HCT116 (cell line): ENCODE measurements around the gene ITSN1. TPM values are rescaled to one million over a fixed set of nuclear protein-coding genes. Genes with fewer than 3 reads are reported as not detected.

ENCODE experiments used
- ATAC-seq: fragments of 200-7000 bp; cut with Tn5 transposase; 2 replicates; pipeline ENCODE4 v1.9.1; 2020; ENCODE audit warnings: mild to moderate bottlenecking, moderate library complexity
- BruUV-seq: library from RNA; stranded (reverse); fragments of 400-500 nt; replicated peaks from 2 replicates; lab custom pipeline; 2021; lab: Mats Ljungman, UMichigan
- CTCF ChIA-PET: fragments of 300-600 bp; sonication (Branson Sonifier 250); formaldehyde crosslinking; loops from one replicate; lab custom pipeline; 2021; ENCODE audit warnings: antibody characterized with exemption; lab: Charles Lee
- POLR2A ChIA-PET: fragments of 300-600, 350-600 bp; sonication (Branson Sonifier 250); formaldehyde crosslinking; loops from one replicate; lab custom pipeline; 2021; ENCODE audit warnings: antibody characterized with exemption; lab: Charles Lee
- RAD21 ChIA-PET, 2 experiments: fragments of 300-600 bp; sonication (Branson Sonifier 250); formaldehyde crosslinking; loops; one replicate each; lab custom pipeline; 2023; ENCODE audit warnings: low total read pairs in 2 of 2; ENCODE audit not compliant: uncharacterized antibody in 2 of 2, unreplicated experiment in 2 of 2, low non-redundant PET in 1 of 2; lab: Charles Lee
- DNase-seq: peaks from one replicate; pipeline ENCODE4 v3.0.0-alpha.2; 2010; ENCODE audit warnings: low read depth, low spot score
- H2AFZ ChIP-seq: fragments of 200-600 bp; shearing (Covaris generic), sonication (generic); 2 replicates; pipeline ENCODE4 v1.6.1; 2017; ENCODE audit warnings: low read depth, mixed run types, mixed read lengths, antibody characterized with exemption, low read length; ENCODE audit not compliant: poor library complexity, severe bottlenecking
- H3K27ac ChIP-seq: 2 replicates; pipeline ENCODE4 v1.5.1; 2012; ENCODE audit warnings: low read depth, low read length
- H3K27me3 ChIP-seq: fragments of 200-600 bp; sonication (generic); 2 replicates; pipeline ENCODE4 v1.6.1; 2016; ENCODE audit warnings: mixed run types, low read length, mixed read lengths; ENCODE audit not compliant: insufficient read depth
- H3K36me3 ChIP-seq, 2 experiments: fragments of 200-500 bp in 1 of 2; fragments of 200-600 bp in 1 of 2; sonication (Bioruptor generic) in 1 of 2; sonication (generic) in 1 of 2; 2 replicates each; pipeline versions ENCODE4 v1.5.1 to v1.6.1; 2014 to 2016; ENCODE audit warnings: low read length in 2 of 2, inconsistent platforms in 1 of 2, mixed read lengths in 1 of 2, mixed run types in 1 of 2; ENCODE audit not compliant: insufficient read depth in 2 of 2, control insufficient read depth in 1 of 2
- H3K4me1 ChIP-seq, 2 experiments: fragments of 200-600 bp in 1 of 2; sonication (generic) in 1 of 2; 2 replicates each; pipeline versions ENCODE4 v1.5.1 to v1.6.1; 2012 to 2017; ENCODE audit warnings: low read length in 2 of 2, inconsistent platforms in 1 of 2, mild to moderate bottlenecking in 1 of 2, mixed read lengths in 1 of 2, mixed run types in 1 of 2, moderate library complexity in 1 of 2; ENCODE audit not compliant: insufficient read depth in 2 of 2, control insufficient read depth in 1 of 2
- H3K4me2 ChIP-seq: fragments of 200-600 bp; sonication (generic); 2 replicates; pipeline ENCODE4 v1.6.1; 2017; ENCODE audit warnings: mixed run types, low read length, mixed read lengths
- H3K4me3 ChIP-seq, 2 experiments: fragments of 200-600 bp in 1 of 2; sonication (generic) in 1 of 2; replicated peaks in 1 of 2; 2 replicates each; pipeline ENCODE4 v1.5.1; 2011 to 2016; ENCODE audit warnings: low read length in 2 of 2, control low read depth in 1 of 2, low read depth in 1 of 2, mild to moderate bottlenecking in 1 of 2, mixed read lengths in 1 of 2, mixed run types in 1 of 2
- H3K79me2 ChIP-seq: fragments of 200-600 bp; sonication (generic); 2 replicates; pipeline ENCODE4 v1.6.1; 2017; ENCODE audit warnings: mild to moderate bottlenecking, mixed run types, low read length, moderate library complexity, mixed read lengths; ENCODE audit not compliant: insufficient read depth
- H3K9ac ChIP-seq: fragments of 200-600 bp; sonication (generic); 2 replicates; pipeline ENCODE4 v1.6.1; 2016; ENCODE audit warnings: low read length, mixed read lengths
- H3K9me2 ChIP-seq: fragments of 200-600 bp; sonication (generic), shearing (Covaris generic); 2 replicates; pipeline ENCODE4 v1.6.1; 2017; ENCODE audit warnings: mixed run types, mild to moderate bottlenecking, moderate library complexity; ENCODE audit not compliant: insufficient read depth
- H3K9me3 ChIP-seq, 2 experiments: fragments of 200-500 bp in 1 of 2; fragments of 200-600 bp in 1 of 2; sonication (Bioruptor generic) in 1 of 2; sonication (generic) in 1 of 2; 2 replicates each; pipeline ENCODE4 v1.6.1; 2014 to 2017; ENCODE audit warnings: low read length in 2 of 2, mixed read lengths in 2 of 2, inconsistent platforms in 1 of 2, low read depth in 1 of 2, mild to moderate bottlenecking in 1 of 2, mixed run types in 1 of 2, moderate library complexity in 1 of 2; ENCODE audit not compliant: control insufficient read depth in 1 of 2, insufficient read depth in 1 of 2
- H4K20me1 ChIP-seq: fragments of 200-600 bp; sonication (generic), shearing (Covaris generic); 2 replicates; pipeline ENCODE4 v1.6.1; 2017; ENCODE audit warnings: mixed run types, mild to moderate bottlenecking, moderate library complexity; ENCODE audit not compliant: insufficient read depth
- CBX3 ChIP-seq: IDR thresholded peaks from 2 replicates; pipeline ENCODE4 v1.6.1; 2012; ENCODE audit warnings: low read depth
- CEBPB ChIP-seq: IDR thresholded peaks from 2 replicates; pipeline ENCODE4 v1.6.1; 2012; ENCODE audit warnings: low read depth
- ELF1 ChIP-seq: IDR thresholded peaks from 2 replicates; pipeline ENCODE4 v1.6.1; 2012; ENCODE audit warnings: low read depth, borderline replicate concordance
- EZH2 ChIP-seq: fragments of 200-600 bp; sonication (generic); IDR thresholded peaks from 2 replicates; pipeline ENCODE4 v1.6.1; 2017; ENCODE audit warnings: antibody characterized with exemption, mixed run types
- EZH2phosphoT487 ChIP-seq: fragments of 200-600 bp; IDR thresholded peaks from 2 replicates; pipeline ENCODE4 v1.6.1; 2018; ENCODE audit warnings: antibody characterized with exemption, borderline replicate concordance
- FOSL1 ChIP-seq: IDR thresholded peaks from 2 replicates; pipeline ENCODE4 v1.6.1; 2012; ENCODE audit warnings: low read depth
- JUND ChIP-seq: IDR thresholded peaks from 2 replicates; pipeline ENCODE4 v1.6.1; 2012
- MAX ChIP-seq: IDR thresholded peaks from 2 replicates; pipeline ENCODE4 v1.6.1; 2012
- POLR2A ChIP-seq: IDR thresholded peaks from 2 replicates; pipeline ENCODE4 v1.7.0; 2011; ENCODE audit warnings: borderline replicate concordance; ENCODE audit not compliant: insufficient read depth, insufficient read length; ENCODE audit errors: extremely low read depth
- POLR2AphosphoS5 ChIP-seq: IDR thresholded peaks from 2 replicates; pipeline ENCODE4 v1.6.1; 2011; ENCODE audit warnings: mild to moderate bottlenecking, low read depth, low read length, moderate library complexity
- SIN3A ChIP-seq: IDR thresholded peaks from 2 replicates; pipeline ENCODE4 v1.6.1; 2012; ENCODE audit warnings: low read depth
- SP1 ChIP-seq: IDR thresholded peaks from 2 replicates; pipeline ENCODE4 v1.6.1; 2012; ENCODE audit warnings: low read depth
- SRF ChIP-seq: IDR thresholded peaks from 2 replicates; pipeline ENCODE4 v1.6.1; 2012; ENCODE audit warnings: low read depth
- TCF7L2 ChIP-seq: IDR thresholded peaks from 2 replicates; pipeline ENCODE4 v1.7.0; 2011; ENCODE audit warnings: borderline replicate concordance, inconsistent platforms; ENCODE audit not compliant: insufficient read depth, insufficient read length; ENCODE audit errors: extremely low read depth
- YY1 ChIP-seq: IDR thresholded peaks from 2 replicates; pipeline ENCODE4 v1.6.1; 2011; ENCODE audit warnings: low read length, low read depth, moderate library complexity, mild to moderate bottlenecking; ENCODE audit not compliant: insufficient replicate concordance; ENCODE audit errors: extremely low read depth
- ZFX ChIP-seq: fragments of 450-650 bp; IDR thresholded peaks from 2 replicates; pipeline ENCODE4 v1.6.1; 2017
- ZNF274 ChIP-seq: fragments of 200-500 bp; sonication (Bioruptor generic); IDR thresholded peaks from 2 replicates; pipeline ENCODE4 v1.6.1; 2014; ENCODE audit warnings: mild to moderate bottlenecking, low read depth, low read length, inconsistent platforms
- intact Hi-C: fragments of 100-400 bp; cut with micrococcal nuclease; formaldehyde crosslinking; loops from 2 replicates; pipeline ENCODE4 v1.10.0; 2022
- total RNA-seq: library from RNA; stranded (reverse); gene quantifications from one replicate; pipeline ENCODE4 v1.2.1, GENCODE V29; 2021; ENCODE audit not compliant: unreplicated experiment
- TF ChIP-seq, protein P1 (sequence below), 3 experiments: fragments of 200-600 bp in 1 of 3; sonication (generic) in 1 of 3; IDR thresholded peaks in 2 of 3; conservative IDR thresholded peaks in 1 of 3; 2 replicates each; pipeline ENCODE4 v1.5.1; 2012 to 2017; ENCODE audit warnings: low read depth in 2 of 3, low read length in 2 of 3, antibody characterized with exemption in 1 of 3, borderline replicate concordance in 1 of 3, control low read depth in 1 of 3, mild to moderate bottlenecking in 1 of 3, mixed read lengths in 1 of 3, mixed run types in 1 of 3, moderate library complexity in 1 of 3; ENCODE audit not compliant: insufficient read depth in 1 of 3
- TF ChIP-seq, protein P2 (sequence below): IDR thresholded peaks from 2 replicates; pipeline ENCODE4 v1.6.1; 2011; ENCODE audit warnings: mild to moderate bottlenecking, low read length, moderate library complexity; ENCODE audit not compliant: insufficient replicate concordance; ENCODE audit errors: extremely low read depth
- TF ChIP-seq, protein P3 (sequence below): IDR thresholded peaks from 2 replicates; pipeline ENCODE4 v1.6.1; 2012; ENCODE audit warnings: low read depth

The ITSN1 gene
- total RNA-seq, 1 experiment from 2014 or later, result 25.8 TPM

DNA sequence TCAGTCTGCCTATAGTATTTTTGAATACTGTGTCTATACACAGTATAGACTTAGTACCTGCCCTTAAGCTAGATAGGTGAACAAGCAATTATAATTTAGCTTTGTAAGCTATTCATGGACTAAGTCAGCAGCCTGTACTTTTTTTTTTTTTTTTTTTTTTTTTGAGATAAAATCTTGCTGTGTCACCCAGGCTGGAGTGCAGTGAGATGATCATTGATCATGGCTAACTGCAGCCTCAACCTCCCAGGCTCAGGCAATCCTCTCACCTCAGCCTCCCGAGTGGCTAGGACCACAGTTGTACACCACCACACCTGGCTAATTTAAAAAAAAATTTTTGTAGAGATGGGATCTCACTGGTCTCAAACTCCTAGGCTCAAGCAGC is 17.3 kb downstream of the ITSN1 start:
- peaks cover 80% of the 10 kb centered on the region for H3K79me2 ChIP-seq
- no peaks in the 10 kb centered on the region for H3K9me2 ChIP-seq
- ChIA-PET RAD21 (no interaction called here), POLR2A (no interaction called here), CTCF (no interaction called here)
- no TSS peak for BruUV-seq
- DNase-seq (no peak), ATAC-seq (no peak)
- H4K20me1 ChIP-seq, result no peaks in the 10 kb centered on the region
- H2AFZ ChIP-seq, result no peak overlapping the region
- no peak overlapping the region for H3K4me3 ChIP-seq
- TF ChIP-seq POLR2A, result no peak
- TF ChIP-seq SP1, result no peak
- no peak for TF ChIP-seq EZH2phosphoT487
- no peak for TF ChIP-seq SRF
- TF ChIP-seq, protein P1, sequence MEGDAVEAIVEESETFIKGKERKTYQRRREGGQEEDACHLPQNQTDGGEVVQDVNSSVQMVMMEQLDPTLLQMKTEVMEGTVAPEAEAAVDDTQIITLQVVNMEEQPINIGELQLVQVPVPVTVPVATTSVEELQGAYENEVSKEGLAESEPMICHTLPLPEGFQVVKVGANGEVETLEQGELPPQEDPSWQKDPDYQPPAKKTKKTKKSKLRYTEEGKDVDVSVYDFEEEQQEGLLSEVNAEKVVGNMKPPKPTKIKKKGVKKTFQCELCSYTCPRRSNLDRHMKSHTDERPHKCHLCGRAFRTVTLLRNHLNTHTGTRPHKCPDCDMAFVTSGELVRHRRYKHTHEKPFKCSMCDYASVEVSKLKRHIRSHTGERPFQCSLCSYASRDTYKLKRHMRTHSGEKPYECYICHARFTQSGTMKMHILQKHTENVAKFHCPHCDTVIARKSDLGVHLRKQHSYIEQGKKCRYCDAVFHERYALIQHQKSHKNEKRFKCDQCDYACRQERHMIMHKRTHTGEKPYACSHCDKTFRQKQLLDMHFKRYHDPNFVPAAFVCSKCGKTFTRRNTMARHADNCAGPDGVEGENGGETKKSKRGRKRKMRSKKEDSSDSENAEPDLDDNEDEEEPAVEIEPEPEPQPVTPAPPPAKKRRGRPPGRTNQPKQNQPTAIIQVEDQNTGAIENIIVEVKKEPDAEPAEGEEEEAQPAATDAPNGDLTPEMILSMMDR (IDR thresholded peaks at IDR 0.05 in 2 of 3, conservative IDR thresholded peaks at IDR 0.05 in 1 of 3; ENCODE audit: borderline replicate concordance in 1 of 3, insufficient read depth in 1 of 3, low read depth in 2 of 3, low read length in 2 of 3), result no peak
- no peak for TF ChIP-seq ELF1
- TF ChIP-seq, protein P2, sequence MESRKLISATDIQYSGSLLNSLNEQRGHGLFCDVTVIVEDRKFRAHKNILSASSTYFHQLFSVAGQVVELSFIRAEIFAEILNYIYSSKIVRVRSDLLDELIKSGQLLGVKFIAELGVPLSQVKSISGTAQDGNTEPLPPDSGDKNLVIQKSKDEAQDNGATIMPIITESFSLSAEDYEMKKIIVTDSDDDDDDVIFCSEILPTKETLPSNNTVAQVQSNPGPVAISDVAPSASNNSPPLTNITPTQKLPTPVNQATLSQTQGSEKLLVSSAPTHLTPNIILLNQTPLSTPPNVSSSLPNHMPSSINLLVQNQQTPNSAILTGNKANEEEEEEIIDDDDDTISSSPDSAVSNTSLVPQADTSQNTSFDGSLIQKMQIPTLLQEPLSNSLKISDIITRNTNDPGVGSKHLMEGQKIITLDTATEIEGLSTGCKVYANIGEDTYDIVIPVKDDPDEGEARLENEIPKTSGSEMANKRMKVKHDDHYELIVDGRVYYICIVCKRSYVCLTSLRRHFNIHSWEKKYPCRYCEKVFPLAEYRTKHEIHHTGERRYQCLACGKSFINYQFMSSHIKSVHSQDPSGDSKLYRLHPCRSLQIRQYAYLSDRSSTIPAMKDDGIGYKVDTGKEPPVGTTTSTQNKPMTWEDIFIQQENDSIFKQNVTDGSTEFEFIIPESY, result no peak
- no peak for TF ChIP-seq SIN3A
- no peak for TF ChIP-seq FOSL1
- no peak for TF ChIP-seq ZFX
- TF ChIP-seq CEBPB, result no peak
- TF ChIP-seq EZH2, result no peak
- no peak for TF ChIP-seq TCF7L2
- TF ChIP-seq POLR2AphosphoS5, result no peak
- no peak for TF ChIP-seq YY1
- TF ChIP-seq, protein P3, sequence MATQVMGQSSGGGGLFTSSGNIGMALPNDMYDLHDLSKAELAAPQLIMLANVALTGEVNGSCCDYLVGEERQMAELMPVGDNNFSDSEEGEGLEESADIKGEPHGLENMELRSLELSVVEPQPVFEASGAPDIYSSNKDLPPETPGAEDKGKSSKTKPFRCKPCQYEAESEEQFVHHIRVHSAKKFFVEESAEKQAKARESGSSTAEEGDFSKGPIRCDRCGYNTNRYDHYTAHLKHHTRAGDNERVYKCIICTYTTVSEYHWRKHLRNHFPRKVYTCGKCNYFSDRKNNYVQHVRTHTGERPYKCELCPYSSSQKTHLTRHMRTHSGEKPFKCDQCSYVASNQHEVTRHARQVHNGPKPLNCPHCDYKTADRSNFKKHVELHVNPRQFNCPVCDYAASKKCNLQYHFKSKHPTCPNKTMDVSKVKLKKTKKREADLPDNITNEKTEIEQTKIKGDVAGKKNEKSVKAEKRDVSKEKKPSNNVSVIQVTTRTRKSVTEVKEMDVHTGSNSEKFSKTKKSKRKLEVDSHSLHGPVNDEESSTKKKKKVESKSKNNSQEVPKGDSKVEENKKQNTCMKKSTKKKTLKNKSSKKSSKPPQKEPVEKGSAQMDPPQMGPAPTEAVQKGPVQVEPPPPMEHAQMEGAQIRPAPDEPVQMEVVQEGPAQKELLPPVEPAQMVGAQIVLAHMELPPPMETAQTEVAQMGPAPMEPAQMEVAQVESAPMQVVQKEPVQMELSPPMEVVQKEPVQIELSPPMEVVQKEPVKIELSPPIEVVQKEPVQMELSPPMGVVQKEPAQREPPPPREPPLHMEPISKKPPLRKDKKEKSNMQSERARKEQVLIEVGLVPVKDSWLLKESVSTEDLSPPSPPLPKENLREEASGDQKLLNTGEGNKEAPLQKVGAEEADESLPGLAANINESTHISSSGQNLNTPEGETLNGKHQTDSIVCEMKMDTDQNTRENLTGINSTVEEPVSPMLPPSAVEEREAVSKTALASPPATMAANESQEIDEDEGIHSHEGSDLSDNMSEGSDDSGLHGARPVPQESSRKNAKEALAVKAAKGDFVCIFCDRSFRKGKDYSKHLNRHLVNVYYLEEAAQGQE, result no peak
- TF ChIP-seq ZNF274, result no peak
- no peak for TF ChIP-seq CBX3
- TF ChIP-seq MAX, result no peak
- no peak for TF ChIP-seq JUND
- H3K9ac ChIP-seq, result no peak overlapping the region
- H3K36me3 ChIP-seq, result no peaks in the 10 kb centered on the region
- H3K27me3 ChIP-seq, result no peaks in the 10 kb centered on the region
- no peak overlapping the region for H3K4me2 ChIP-seq
- peaks cover 26 to 42% of the 10 kb centered on the region in 2 experiments for H3K4me1 ChIP-seq
- intact Hi-C loops, result no loop called here
- H3K27ac ChIP-seq, result no peak overlapping the region
- peaks cover 0 to 10% of the 10 kb centered on the region in 2 experiments; a peak in 1 of 4 replicates for H3K9me3 ChIP-seq
